MCF 10A (cell line): ENCODE measurements around the gene DLL1. TPM values are rescaled to one million over a fixed set of nuclear protein-coding genes. Genes with fewer than 3 reads are reported as not detected.

Source experiments
- BruUV-seq: library from RNA; stranded (reverse); fragments of 400-500 nt; replicated peaks from 2 replicates; lab custom pipeline; 2021; lab: Mats Ljungman, UMichigan
- CTCF ChIA-PET: fragments of 300-600 bp; sonication (Branson Sonifier 250); formaldehyde crosslinking; extraction: SDS; loops from one replicate; lab custom pipeline; 2021; ENCODE audit warnings: antibody characterized with exemption, inconsistent platforms; lab: Yijun Ruan, JAX
- POLR2A ChIA-PET: fragments of 300-600, 350-650 bp; sonication (Branson Sonifier 250); formaldehyde crosslinking; extraction: SDS; loops from one replicate; lab custom pipeline; 2020; ENCODE audit warnings: antibody characterized with exemption, inconsistent platforms; lab: Yijun Ruan, JAX
- DNase-seq: peaks from one replicate; pipeline ENCODE4 v3.0.0-alpha.2; 2018; ENCODE audit not compliant: unreplicated experiment
- H3K27ac Mint-ChIP-seq: one replicate; pipeline ENCODE4 v1.8.0; 2022; ENCODE audit warnings: mild to moderate bottlenecking, low read depth, mixed read lengths; ENCODE audit not compliant: unreplicated experiment
- H3K27me3 Mint-ChIP-seq: one replicate; pipeline ENCODE4 v1.8.0; 2022; ENCODE audit warnings: mixed read lengths; ENCODE audit not compliant: insufficient read depth, unreplicated experiment
- H3K36me3 Mint-ChIP-seq: one replicate; pipeline ENCODE4 v1.8.0; 2022; ENCODE audit warnings: mild to moderate bottlenecking, moderate library complexity, mixed read lengths; ENCODE audit not compliant: insufficient read depth, unreplicated experiment
- H3K4me1 Mint-ChIP-seq: one replicate; pipeline ENCODE4 v1.8.0; 2022; ENCODE audit warnings: mixed read lengths; ENCODE audit not compliant: insufficient read depth, unreplicated experiment
- H3K4me3 Mint-ChIP-seq: one replicate; pipeline ENCODE4 v1.8.0; 2022; ENCODE audit warnings: mild to moderate bottlenecking, moderate library complexity, mixed read lengths; ENCODE audit not compliant: unreplicated experiment
- H3K9me3 Mint-ChIP-seq: one replicate; pipeline ENCODE4 v1.8.0; 2022; ENCODE audit warnings: mixed read lengths; ENCODE audit not compliant: unreplicated experiment
- CTCF ChIP-seq: fragments of 200-600 bp; IDR thresholded peaks from one replicate; pipeline ENCODE4 v1.8.0; 2022; ENCODE audit warnings: antibody characterized with exemption, mild to moderate bottlenecking; ENCODE audit not compliant: unreplicated experiment
- intact Hi-C: fragments of 100-400 bp; cut with micrococcal nuclease; formaldehyde crosslinking; loops from 2 replicates; pipeline ENCODE4 v1.14.1; 2022
- total RNA-seq: library from RNA; stranded (reverse); gene quantifications from 2 replicates; pipeline ENCODE4 v1.2.3, GENCODE V29; 2022

DLL1 gene
- total RNA-seq, 1 experiment from 2014 or later: 1.4 TPM

GRCh38 chr6:170263410-170263809 lies 27.5 kb downstream of the DLL1 start:
- intact Hi-C loops: no loop called here
- H3K27me3 Mint-ChIP-seq: no peaks in the 10 kb centered on the region

GRCh38 chr6:170262489-170263088 lies 28.3 kb downstream of the DLL1 start:
- DNase-seq: no peak
- POLR2A ChIA-PET: interaction anchor here (1.0 kb wide), 1 partner anchor 9 kb away, joined by 5 read pairs; no protein-coding TSS in a partner anchor
- CTCF ChIA-PET: no interaction called here
- no peak for TF ChIP-seq CTCF
- Mint-ChIP-seq H3K36me3 (no peaks in the 10 kb centered on the region), H3K9me3 (no peaks in the 10 kb centered on the region), H3K27ac (no peak overlapping the region), H3K4me3 (no peak overlapping the region), H3K4me1 (no peaks in the 10 kb centered on the region), H3K27me3 (no peaks in the 10 kb centered on the region)
- BruUV-seq: no TSS peak
- intact Hi-C loops: no loop called here

More at GRCh38 chr6:170263410-170263809, 27.5 kb downstream of the DLL1 start:
- Mint-ChIP-seq H3K9me3 (no peaks in the 10 kb centered on the region), H3K27ac (no peak overlapping the region), H3K36me3 (no peaks in the 10 kb centered on the region), H3K4me1 (no peaks in the 10 kb centered on the region), H3K4me3 (no peak overlapping the region)
- no peak for TF ChIP-seq CTCF
- BruUV-seq: no TSS peak
- POLR2A ChIA-PET: interaction anchor here (1.0 kb wide), 1 partner anchor 8 kb away, joined by 5 read pairs; no protein-coding TSS in a partner anchor
- no peak for DNase-seq
- CTCF ChIA-PET: no interaction called here

- Mint-ChIP-seq H3K4me3 (no peak overlapping the region), H3K36me3 (no peaks in the 10 kb centered on the region), H3K27ac (no peak overlapping the region), H3K9me3 (no peaks in the 10 kb centered on the region), H3K27me3 (no peaks in the 10 kb centered on the region), H3K4me1 (no peaks in the 10 kb centered on the region)
- DNase-seq: no peak
- ChIA-PET CTCF (interaction anchor here (1.2 kb wide), 1 partner anchor 30 kb away, joined by 3 read pairs; no protein-coding TSS in a partner anchor), POLR2A (no interaction called here)
- no TSS peak for BruUV-seq
- intact Hi-C loops: no loop called here
- TF ChIP-seq CTCF: no peak
Measured at GRCh38 chr6:170261643-170262488, 29.0 kb downstream of the DLL1 start.

- no peak for TF ChIP-seq CTCF
- Mint-ChIP-seq H3K36me3 (no peaks in the 10 kb centered on the region), H3K9me3 (no peaks in the 10 kb centered on the region), H3K4me1 (no peaks in the 10 kb centered on the region), H3K27ac (no peak overlapping the region), H3K4me3 (no peak overlapping the region), H3K27me3 (no peaks in the 10 kb centered on the region)
- intact Hi-C loops: no loop called here
- BruUV-seq: no TSS peak
- no peak for DNase-seq
- ChIA-PET POLR2A (no interaction called here), CTCF (interaction anchor here (1.2 kb wide), 1 partner anchor 32 kb away, joined by 3 read pairs; no protein-coding TSS in a partner anchor)
Measured at GRCh38 chr6:170260686-170261085, 30.2 kb downstream of the DLL1 start.
